HepG2 (cell line): ENCODE data around the gene KATNAL2. TPM values are rescaled to one million over a fixed set of nuclear protein-coding genes. Genes with fewer than 3 reads are reported as not detected.
A peak's percentile ranks its signal among the peaks of the same experiment; 100 is the strongest.

Experiments
- CCAR2 ChIP-seq: fragments of 200-400 bp; formaldehyde crosslinking; optimal IDR thresholded peaks from 2 replicates; pipeline ENCODE3; 2018; ENCODE audit warnings: low read depth, mild to moderate bottlenecking, low read length, moderate library complexity
- ELF4 ChIP-seq: sonication (generic); formaldehyde crosslinking; IDR thresholded peaks from 2 replicates; pipeline ENCODE4 v1.5.0; 2020; ENCODE audit warnings: missing genetic modification reagents, mild to moderate bottlenecking, moderate library complexity, borderline replicate concordance
- GTF3A ChIP-seq: sonication (generic); formaldehyde crosslinking; conservative IDR thresholded peaks from 2 replicates; pipeline ENCODE4 v1.4.0; 2020; ENCODE audit warnings: mild to moderate bottlenecking, missing genetic modification reagents
- MTA1 ChIP-seq: sonication (generic); formaldehyde crosslinking; IDR thresholded peaks from 2 replicates; pipeline ENCODE4 v1.4.0; 2020; ENCODE audit warnings: missing genetic modification reagents, mild to moderate bottlenecking, borderline replicate concordance
- PAXIP1 ChIP-seq: sonication (generic); formaldehyde crosslinking; conservative IDR thresholded peaks from 2 replicates; pipeline ENCODE4 v1.4.0; 2020; ENCODE audit warnings: mild to moderate bottlenecking, missing genetic modification reagents, moderate library complexity
- PHF21A ChIP-seq: sonication (generic); formaldehyde crosslinking; IDR thresholded peaks from 2 replicates; pipeline ENCODE4 v1.5.0; 2020; ENCODE audit warnings: mild to moderate bottlenecking, missing genetic modification reagents
- SMAD1 ChIP-seq: sonication (generic); formaldehyde crosslinking; IDR thresholded peaks from 2 replicates; pipeline ENCODE4 v1.4.0; 2020; ENCODE audit warnings: missing genetic modification reagents, low read depth, mild to moderate bottlenecking, borderline replicate concordance
- SP4 ChIP-seq: sonication (generic); formaldehyde crosslinking; IDR thresholded peaks from 2 replicates; pipeline ENCODE4 v1.8.1; 2023; ENCODE audit warnings: mild to moderate bottlenecking, missing genetic modification reagents
- ZBTB42 ChIP-seq: sonication (generic); formaldehyde crosslinking; IDR thresholded peaks from 2 replicates; pipeline ENCODE4 v1.5.0; 2020; ENCODE audit warnings: mild to moderate bottlenecking, missing genetic modification reagents
- ZHX2 ChIP-seq, 2 experiments: sonication (generic) in 1 of 2; formaldehyde crosslinking in 1 of 2; IDR thresholded peaks; 2 replicates each; pipeline versions ENCODE4 v1.6.1 to v1.9.0; 2014 to 2022; ENCODE audit warnings: antibody characterized with exemption in 1 of 2, borderline replicate concordance in 1 of 2, inconsistent platforms in 1 of 2, low read depth in 1 of 2, missing genetic modification reagents in 1 of 2
- ZKSCAN5 ChIP-seq: sonication (generic); formaldehyde crosslinking; IDR thresholded peaks from 2 replicates; pipeline ENCODE4 v1.5.1; 2020; ENCODE audit warnings: mild to moderate bottlenecking, missing genetic modification reagents
- ZNF281 ChIP-seq: sonication (generic); formaldehyde crosslinking; IDR thresholded peaks from 2 replicates; pipeline ENCODE4 v1.4.0; 2020; ENCODE audit warnings: missing genetic modification reagents, borderline replicate concordance
- ZNF510 ChIP-seq: sonication (generic); formaldehyde crosslinking; IDR thresholded peaks from 2 replicates; pipeline ENCODE4 v1.4.0; 2020; ENCODE audit warnings: low read depth, mild to moderate bottlenecking, missing genetic modification reagents
- ZNF547 ChIP-seq: sonication (generic); formaldehyde crosslinking; IDR thresholded peaks from 2 replicates; pipeline ENCODE4 v1.5.1; 2020; ENCODE audit warnings: mild to moderate bottlenecking, missing genetic modification reagents
- ZNF674 ChIP-seq: sonication (generic); formaldehyde crosslinking; IDR thresholded peaks from 2 replicates; pipeline ENCODE4 v1.5.0; 2020; ENCODE audit warnings: low read depth, mild to moderate bottlenecking, missing genetic modification reagents
- polyA plus RNA-seq, 8 experiments: library from polyadenylated mRNA; depleted of rRNA in 3 of 8; stranded (reverse) in 7 of 8; unstranded in 1 of 8; fragments of >200 nt; fragmentation: Illumina TruSeq in 4 of 8; extraction: Trizol in 4 of 8; gene quantifications; 2 replicates each; pipeline versions ENCODE4 v1.2.1 to v1.2.3, GENCODE V29; 2011 to 2016; ENCODE audit warnings: low read depth in 4 of 8, missing spikeins in 1 of 8, mixed read lengths in 1 of 8; ENCODE audit not compliant: insufficient read depth in 1 of 8
- total RNA-seq, 5 experiments: library from RNA; depleted of rRNA; stranded (reverse); fragments of >200 nt; fragmentation: Illumina TruSeq; extraction: Trizol; gene quantifications; 2 replicates each; pipeline ENCODE4 v1.2.3, GENCODE V29; 2016; ENCODE audit warnings: low read depth in 1 of 5

KATNAL2 gene
- total and polyA plus RNA-seq, 2 of the 13 experiments (the other 11 are each of a cell fraction or from before 2014, with no cell fraction given) = not detected

- 0 out of 2 replicates have a peak, but pooled peaks have one; percentile 44 for TF ChIP-seq ZNF510
- 0 out of 2 replicates have a peak, but pooled peaks have one; percentile 41 for TF ChIP-seq GTF3A
- 0 out of 2 replicates have a peak, but pooled peaks have one; percentile 31 for TF ChIP-seq SP4
- 0 out of 2 replicates have a peak, but pooled peaks have one; percentile 16 for TF ChIP-seq ZHX2 (IDR thresholded peaks at IDR 0.05; ENCODE audit: low read depth)
- TF ChIP-seq ZHX2 (CRISPR knock-in tag; IDR thresholded peaks at IDR 0.05; ENCODE audit: borderline replicate concordance) = no peak
- 0 out of 2 replicates have a peak, but pooled peaks have one; percentile 9 for TF ChIP-seq SMAD1 (CRISPR knock-in tag)
- TF ChIP-seq CCAR2 = no peak
- no peak; the same call in 1 of the 2 replicates for TF ChIP-seq ZNF547 (CRISPR knock-in tag)
- TF ChIP-seq ZKSCAN5 (CRISPR knock-in tag) = 0 out of 2 replicates have a peak, but pooled peaks have one; percentile 58
- 0 out of 2 replicates have a peak, but pooled peaks have one; percentile 11 for TF ChIP-seq MTA1
- TF ChIP-seq PHF21A = 0 out of 2 replicates have a peak, but pooled peaks have one; percentile 6
- no peak for TF ChIP-seq ZBTB42 (CRISPR knock-in tag)
- no peak for TF ChIP-seq ELF4
- TF ChIP-seq ZNF281 (CRISPR knock-in tag) = no peak
- TF ChIP-seq ZNF674 (CRISPR knock-in tag) = no peak
- TF ChIP-seq PAXIP1 (CRISPR knock-in tag) = peak; percentile 17; the same call in 1 of the 2 replicates
- TF ChIP-seq, all 625 proteins: peak for 20
These were observed 232.1 kb downstream of the KATNAL2 start (continued) for GRCh38 chr18:47149457-47150028.
